ENCODE data around the gene NLGN3. TPM values are rescaled to one million over a fixed set of nuclear protein-coding genes. Genes with fewer than 3 reads are reported as not detected.

The NLGN3 gene
- total and polyA plus RNA-seq, 2 donors (not counting 1 experiment from before 2014, with no cell fraction given): 0.81 to 1.3 TPM

GRCh38 chrX:71117358-71117757 is 27.3 kb upstream of the NLGN3 start:
- H4K20me1 ChIP-seq (ENCODE audit: control insufficient read depth, insufficient read depth, low read length, poor library complexity, severe bottlenecking): no peaks in the 10 kb centered on the region
- ATAC-seq (ENCODE audit: low read depth) (no peak), DNase-seq (no peak)
- H3K9me3 Mint-ChIP-seq (ENCODE audit: insufficient read depth): no peaks in the 10 kb centered on the region
- H3K4me2 ChIP-seq (replicated peaks; ENCODE audit: low read depth, low read length, poor library complexity, severe bottlenecking): peak overlapping the region; percentile 75
- H3K9me3 ChIP-seq (ENCODE audit: control extremely low read depth in 1 of 3, control insufficient read depth in 2 of 3, insufficient read depth in 1 of 3, low read length in 2 of 3): no peaks in the 10 kb centered on the region
- ChIA-PET POLR2A (interaction anchor here (1.3 kb wide), 1 partner anchor 14 kb away, joined by 3 read pairs; no protein-coding TSS in a partner anchor), CTCF (interaction anchor here (0.8 to 3.0 kb wide), 5 partner anchors 12 to 51 kb away, joined by 3 to 25 read pairs (median 8); partner anchors contain the start of gene FOXO4)
- H3K4me1 ChIP-seq (ENCODE audit: control insufficient read depth in 2 of 2, insufficient read depth in 2 of 2, low read length in 2 of 2): peaks cover 25 to 36% of the 10 kb centered on the region in 2 donors
- WGBS (ENCODE audit: insufficient coverage): 100% methylated on average over 1 of the region's 10 CpGs
- H3K27ac ChIP-seq (ENCODE audit: low read length in 2 of 2): peak overlapping the region; percentile 85 to 90
- H3K4me1 Mint-ChIP-seq: peaks cover 24% of the 10 kb centered on the region
- TF ChIP-seq EZH2 (IDR thresholded peaks at IDR 0.05; ENCODE audit: borderline replicate concordance, insufficient read depth, low read depth, low read length, poor library complexity, severe bottlenecking) (no peak), CTCF (IDR thresholded peaks at IDR 0.05) (no peak)
- intact Hi-C loops (cut with micrococcal nuclease): no loop called here
- peak overlapping the region; percentile 53 for H3K27ac Mint-ChIP-seq
- peak overlapping the region in 1 of 5 experiments; percentile 74 for H3K4me3 ChIP-seq (ENCODE audit: control extremely low read depth in 1 of 5, extremely low read depth in 1 of 5, insufficient read depth in 1 of 5, low read depth in 2 of 5, low read length in 4 of 5)
- H3K36me3 ChIP-seq (replicated peaks in 1 of 2; ENCODE audit: control extremely low read depth in 1 of 2, control insufficient read depth in 1 of 2, extremely low read depth in 1 of 2, insufficient read depth in 2 of 2, low read length in 1 of 2): peaks cover 0 to 16% of the 10 kb centered on the region in 2 experiments
- H3K27me3 ChIP-seq (replicated peaks in 1 of 4; ENCODE audit: control extremely low read depth in 1 of 4, control insufficient read depth in 3 of 4, insufficient read depth in 4 of 4, low read length in 3 of 4): no peaks in the 10 kb centered on the region
- H3K27me3 Mint-ChIP-seq: no peaks in the 10 kb centered on the region
- H2AFZ ChIP-seq (ENCODE audit: insufficient read depth, low read depth, low read length, poor library complexity, severe bottlenecking): no peak overlapping the region
- H3K9ac ChIP-seq (ENCODE audit: low read length): no peak overlapping the region
- peaks cover 35% of the 10 kb centered on the region for H3K79me2 ChIP-seq (ENCODE audit: control insufficient read depth, insufficient read depth, low read length)
- H3K4me3 Mint-ChIP-seq: no peak overlapping the region
